ENCODE results near the gene IFT52.

DNA sequence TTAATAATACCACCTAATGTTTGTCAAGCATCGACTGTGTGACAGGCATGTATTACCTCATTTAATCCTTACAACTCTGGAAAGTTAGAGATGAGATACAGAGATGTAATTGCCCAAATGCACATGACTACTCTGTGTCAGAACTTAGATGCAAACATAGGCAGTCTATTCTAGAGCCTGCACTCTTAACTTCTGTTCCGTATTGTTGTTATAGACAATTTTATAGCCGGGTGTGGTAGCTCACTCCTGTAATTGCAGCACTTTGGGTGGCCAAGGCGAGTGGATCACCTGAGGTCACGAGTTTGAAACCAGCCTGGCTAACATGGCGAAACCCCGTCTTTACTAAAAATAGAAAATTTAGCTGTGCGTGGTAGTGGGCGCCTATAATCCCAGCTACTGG is 15.0 kb downstream of the IFT52 start:
- TF ChIP-seq, protein P1, sequence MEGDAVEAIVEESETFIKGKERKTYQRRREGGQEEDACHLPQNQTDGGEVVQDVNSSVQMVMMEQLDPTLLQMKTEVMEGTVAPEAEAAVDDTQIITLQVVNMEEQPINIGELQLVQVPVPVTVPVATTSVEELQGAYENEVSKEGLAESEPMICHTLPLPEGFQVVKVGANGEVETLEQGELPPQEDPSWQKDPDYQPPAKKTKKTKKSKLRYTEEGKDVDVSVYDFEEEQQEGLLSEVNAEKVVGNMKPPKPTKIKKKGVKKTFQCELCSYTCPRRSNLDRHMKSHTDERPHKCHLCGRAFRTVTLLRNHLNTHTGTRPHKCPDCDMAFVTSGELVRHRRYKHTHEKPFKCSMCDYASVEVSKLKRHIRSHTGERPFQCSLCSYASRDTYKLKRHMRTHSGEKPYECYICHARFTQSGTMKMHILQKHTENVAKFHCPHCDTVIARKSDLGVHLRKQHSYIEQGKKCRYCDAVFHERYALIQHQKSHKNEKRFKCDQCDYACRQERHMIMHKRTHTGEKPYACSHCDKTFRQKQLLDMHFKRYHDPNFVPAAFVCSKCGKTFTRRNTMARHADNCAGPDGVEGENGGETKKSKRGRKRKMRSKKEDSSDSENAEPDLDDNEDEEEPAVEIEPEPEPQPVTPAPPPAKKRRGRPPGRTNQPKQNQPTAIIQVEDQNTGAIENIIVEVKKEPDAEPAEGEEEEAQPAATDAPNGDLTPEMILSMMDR (IDR thresholded peaks at IDR 0.05): no peak
- no peak for TF ChIP-seq POLR2AphosphoS5 (IDR thresholded peaks at IDR 0.05)
